ENCODE measurements around the gene MGRN1. TPM values are rescaled to one million over a fixed set of nuclear protein-coding genes. Genes with fewer than 3 reads are reported as not detected.
"Not testable (repeated sequence)": the region's sequence is repeated elsewhere in the genome, so short reads cannot be mapped to it uniquely, and the experiment has no call there.

The MGRN1 gene
- polyA plus RNA-seq, 6 donors from 2014 or later: 3.9 to 10.6 (median 6.6) TPM

DNA sequence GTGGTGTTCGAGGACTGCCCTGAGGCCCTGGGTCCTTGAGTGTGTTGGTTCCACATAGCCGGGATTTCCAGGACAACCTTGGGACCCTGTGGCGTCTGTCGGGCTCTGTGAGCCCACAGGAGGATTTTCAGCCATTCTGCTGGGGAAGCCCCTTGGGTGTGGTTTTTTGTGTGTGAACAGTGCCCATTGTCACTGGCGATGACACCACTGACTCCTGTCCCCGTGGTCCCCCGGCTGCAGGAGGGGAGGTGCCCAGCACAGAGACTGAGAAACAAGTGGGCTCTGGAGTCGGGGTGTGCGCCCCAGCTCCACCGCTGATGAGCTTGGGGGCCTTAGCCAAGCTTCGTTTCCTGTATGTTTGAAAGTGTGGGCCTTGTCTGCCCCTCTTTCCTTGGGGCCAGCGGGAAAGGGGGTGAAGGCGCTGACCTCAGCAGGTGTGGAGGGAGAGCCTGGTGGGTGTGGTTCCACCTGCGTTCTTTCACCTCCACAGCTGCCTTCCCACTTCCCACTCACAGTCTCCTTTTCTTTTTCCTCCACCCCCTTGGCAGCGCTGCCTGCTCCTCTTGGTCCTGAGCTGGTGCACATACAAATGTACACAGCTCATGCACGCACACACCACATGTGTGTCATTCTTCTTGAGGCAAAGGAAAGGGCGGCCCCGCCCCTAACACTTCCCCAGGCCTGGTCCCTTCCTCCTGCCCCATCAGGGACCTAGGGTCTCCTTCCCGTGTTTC, 16.1 kb downstream of the MGRN1 start:
- DNase-seq (no peak), ATAC-seq (ENCODE audit: low read depth in 2 of 2) (no peak)
- Mint-ChIP-seq H3K4me3 (no peak overlapping the region), H3K27ac (peak overlapping the region in 4 of 6 donors; percentile 56 to 92 (median 80)), H3K9me3 (no peaks in the 10 kb centered on the region), H3K4me1 (peaks cover 25 to 37% (median 36%) of the 10 kb centered on the region in 3 donors), H3K27me3 (no peaks in the 10 kb centered on the region), H3K36me3 (no peaks in the 10 kb centered on the region)

DNA sequence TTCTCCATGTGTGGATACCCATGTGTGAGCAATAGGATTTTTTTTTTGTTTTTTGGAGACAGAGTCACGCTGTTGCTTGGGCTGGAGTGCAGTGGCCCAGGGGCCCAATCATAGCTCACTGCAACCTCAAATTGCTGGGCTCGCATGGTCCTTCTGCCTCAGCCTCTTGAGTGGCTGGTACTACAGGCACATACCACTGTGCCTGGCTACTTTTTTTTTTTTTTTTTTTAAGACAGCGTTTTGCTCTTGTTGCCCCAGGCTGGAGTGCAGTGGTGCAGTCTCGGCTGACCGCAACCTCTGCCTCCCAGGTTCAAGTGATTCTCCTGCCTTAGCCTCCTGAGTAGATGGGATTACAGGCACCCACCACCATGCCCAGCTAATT, 16.7 kb downstream of the MGRN1 start:
- ATAC-seq (ENCODE audit: low read depth in 2 of 2): no peak
- no peaks in the 10 kb centered on the region for H3K27me3 Mint-ChIP-seq
- peak overlapping the region in 1 of 8 donors; percentile 73 for H3K4me3 Mint-ChIP-seq
- peaks cover 25 to 37% (median 33%) of the 10 kb centered on the region in 3 donors for H3K4me1 Mint-ChIP-seq
- peak overlapping the region in 4 of 6 donors; percentile 56 to 92 (median 80) for H3K27ac Mint-ChIP-seq
- H3K36me3 Mint-ChIP-seq: no peaks in the 10 kb centered on the region
- no peak for DNase-seq
- H3K9me3 Mint-ChIP-seq: no peaks in the 10 kb centered on the region

DNA sequence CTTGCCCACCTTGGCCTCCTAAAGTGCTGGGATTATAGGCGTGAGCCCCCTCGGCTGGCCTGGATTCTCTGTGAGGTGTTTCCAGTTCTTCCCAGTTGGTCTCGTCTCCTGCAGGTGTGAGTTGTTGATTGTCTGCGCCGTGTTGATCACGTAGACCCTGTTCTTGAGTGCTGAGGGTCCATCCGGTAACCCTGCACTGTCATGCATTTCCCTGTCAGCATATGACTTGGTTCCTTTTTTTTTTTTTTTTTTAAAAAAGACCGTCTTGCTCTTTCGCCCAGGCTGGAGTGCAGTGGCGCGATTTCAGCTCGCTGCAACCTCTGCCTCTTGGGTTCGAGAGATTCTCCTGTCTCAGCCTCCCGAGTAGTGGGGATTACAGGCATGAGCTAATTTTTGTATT, 17.3 kb downstream of the MGRN1 start:
- no peak for DNase-seq
- Mint-ChIP-seq H3K36me3 (no peaks in the 10 kb centered on the region), H3K27ac (peak overlapping the region in 2 of 6 donors; percentile 48 to 85), H3K27me3 (no peaks in the 10 kb centered on the region), H3K4me1 (peaks cover 25 to 37% (median 31%) of the 10 kb centered on the region in 3 donors), H3K4me3 (peak overlapping the region in 5 of 8 donors; percentile 10 to 73 (median 62)), H3K9me3 (no peaks in the 10 kb centered on the region)
- ATAC-seq (ENCODE audit: low read depth in 2 of 2): peak; percentile 30 to 49

DNA sequence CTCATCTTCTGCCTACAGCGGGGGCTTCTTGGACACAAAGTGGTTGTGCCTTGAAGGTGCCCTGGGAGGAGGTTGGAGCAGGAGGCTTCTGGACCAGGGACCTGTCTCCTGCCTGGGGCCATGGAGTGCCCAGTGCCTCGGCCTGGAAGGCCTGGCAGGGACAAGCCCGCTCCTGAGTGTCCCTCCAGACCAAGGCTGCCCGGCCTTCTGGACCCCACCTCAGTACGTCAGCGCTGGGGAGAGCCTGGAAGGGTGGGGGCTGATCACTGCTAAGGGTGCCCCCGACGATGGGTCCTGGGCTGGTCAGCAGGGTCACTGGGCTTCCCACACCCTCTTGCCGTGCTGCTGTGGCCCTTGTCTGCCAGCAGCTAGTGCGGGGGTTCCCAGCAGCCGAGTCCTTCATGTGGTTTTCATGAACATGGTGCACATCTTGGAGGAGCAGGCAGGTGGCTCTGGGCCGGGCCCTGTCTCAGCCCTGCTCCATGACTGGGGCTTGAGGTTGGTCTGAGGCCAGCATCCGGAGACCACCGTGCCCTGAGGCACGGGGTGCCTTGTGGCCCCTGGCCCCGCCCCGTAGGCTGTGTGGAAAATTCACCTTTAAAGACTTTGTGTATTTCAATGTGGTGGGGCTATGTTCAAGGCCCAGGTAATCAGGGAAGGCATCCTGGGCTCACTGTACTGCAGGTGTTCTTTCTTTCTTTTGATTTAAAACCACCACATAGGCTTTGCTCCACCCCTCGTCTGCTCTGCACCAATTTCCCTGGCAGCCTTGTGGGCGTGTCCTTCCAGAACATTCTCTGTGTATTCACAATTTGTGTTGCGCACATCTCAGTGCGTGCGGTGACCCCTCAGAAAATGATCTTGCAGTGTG, 22.4 kb downstream of the MGRN1 start:
- Mint-ChIP-seq H3K27me3 (no peaks in the 10 kb centered on the region), H3K27ac (peak overlapping the region in 1 of 6 donors; percentile 57), H3K36me3 (no peaks in the 10 kb centered on the region), H3K4me1 (peaks cover 23 to 26% (median 25%) of the 10 kb centered on the region in 3 donors), H3K4me3 (no peak overlapping the region), H3K9me3 (no peaks in the 10 kb centered on the region)
- no peak for ATAC-seq (ENCODE audit: low read depth in 2 of 2)
- DNase-seq: no peak

DNA sequence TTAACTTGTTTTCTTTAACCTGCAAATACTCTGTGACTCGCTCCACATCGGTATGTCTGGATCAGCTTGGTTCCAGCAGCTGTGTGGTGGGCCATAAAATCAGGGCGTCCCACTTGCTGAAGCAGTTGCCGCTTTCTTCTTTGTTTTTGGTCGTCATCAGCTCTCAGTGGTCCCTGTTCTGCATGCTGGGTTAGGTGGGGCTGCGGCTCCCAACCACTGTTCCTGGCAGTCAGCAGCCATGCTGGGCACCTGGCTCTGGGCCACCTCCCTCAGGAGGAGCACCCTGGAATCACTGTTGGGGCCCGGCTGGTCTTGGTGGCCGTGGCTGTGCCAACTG, 23.0 kb downstream of the MGRN1 start:
- ATAC-seq (ENCODE audit: low read depth in 2 of 2) (no peak), DNase-seq (no peak)
- Mint-ChIP-seq H3K27ac (peak overlapping the region in 1 of 6 donors; percentile 40), H3K4me3 (no peak overlapping the region), H3K27me3 (no peaks in the 10 kb centered on the region), H3K36me3 (no peaks in the 10 kb centered on the region), H3K9me3 (no peaks in the 10 kb centered on the region), H3K4me1 (peaks cover 21 to 26% (median 26%) of the 10 kb centered on the region in 3 donors)

DNA sequence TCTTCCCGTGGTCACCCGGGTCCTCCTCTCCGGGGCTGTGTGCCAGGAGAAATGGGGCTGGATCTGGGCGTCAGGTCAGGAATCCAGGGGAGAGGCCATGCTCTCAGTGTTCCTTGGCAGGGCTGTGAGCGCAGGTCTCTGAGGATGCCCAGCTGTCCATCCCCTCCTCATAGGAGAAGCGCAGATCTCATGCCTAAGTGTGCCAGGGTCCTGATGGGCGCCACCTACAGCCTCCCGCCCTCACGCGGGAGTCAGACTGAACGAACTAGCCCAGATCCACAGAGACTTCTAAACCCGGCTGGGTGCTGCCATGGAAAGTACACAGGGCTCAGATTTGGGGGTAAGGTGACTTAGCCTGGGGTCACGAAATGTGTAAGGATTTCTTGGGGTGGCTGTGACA, 24.3 kb downstream of the MGRN1 start:
- Mint-ChIP-seq H3K27ac (peak overlapping the region in 1 of 6 donors; percentile 80), H3K36me3 (no peaks in the 10 kb centered on the region), H3K4me1 (peaks cover 18 to 26% (median 26%) of the 10 kb centered on the region in 3 donors), H3K27me3 (no peaks in the 10 kb centered on the region), H3K4me3 (no peak overlapping the region), H3K9me3 (no peaks in the 10 kb centered on the region)
- no peak for DNase-seq
- no peak for ATAC-seq (ENCODE audit: low read depth in 2 of 2)

DNA sequence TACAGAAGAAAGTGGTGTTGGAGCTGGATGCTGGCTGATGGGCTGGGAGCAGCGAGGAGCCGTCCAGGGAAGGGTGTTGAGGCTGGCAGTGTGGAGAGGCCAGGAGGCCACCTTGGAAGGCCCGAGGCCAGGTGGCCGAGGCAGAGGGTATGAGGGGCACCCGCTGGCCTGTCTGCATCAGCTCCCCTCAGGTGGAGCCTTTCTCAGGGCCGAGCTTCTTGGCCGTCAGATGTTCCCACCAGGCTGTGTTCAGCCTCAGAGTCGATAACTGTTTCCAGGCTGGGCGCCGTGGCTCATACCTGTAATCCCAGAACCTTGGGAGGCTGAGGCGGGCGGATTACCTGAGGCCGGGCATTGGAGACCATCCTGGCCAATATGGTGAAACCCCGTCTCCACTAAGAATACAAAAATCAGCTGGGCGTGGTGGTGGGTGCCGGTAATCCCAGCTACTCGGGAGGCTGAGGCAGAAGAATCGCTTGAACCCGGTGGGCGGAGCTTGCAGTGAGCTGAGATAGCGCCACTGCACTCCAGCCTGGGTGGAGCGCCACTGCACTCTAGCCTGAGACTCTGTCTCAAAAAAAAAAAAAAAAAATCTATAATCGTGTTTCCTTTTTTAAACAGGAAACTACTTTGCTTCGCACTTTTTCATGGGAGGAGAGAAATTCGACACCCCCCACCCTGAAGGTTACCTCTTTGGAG, 25.3 kb downstream of the MGRN1 start:
- Mint-ChIP-seq H3K4me1 (peaks cover 18 to 26% (median 26%) of the 10 kb centered on the region in 3 donors), H3K9me3 (no peaks in the 10 kb centered on the region), H3K36me3 (no peaks in the 10 kb centered on the region), H3K27ac (peak overlapping the region in 4 of 6 donors; percentile 26 to 90 (median 59)), H3K4me3 (no peak overlapping the region), H3K27me3 (no peaks in the 10 kb centered on the region)
- DNase-seq: no peak
- no peak for ATAC-seq (ENCODE audit: low read depth in 2 of 2)

DNA sequence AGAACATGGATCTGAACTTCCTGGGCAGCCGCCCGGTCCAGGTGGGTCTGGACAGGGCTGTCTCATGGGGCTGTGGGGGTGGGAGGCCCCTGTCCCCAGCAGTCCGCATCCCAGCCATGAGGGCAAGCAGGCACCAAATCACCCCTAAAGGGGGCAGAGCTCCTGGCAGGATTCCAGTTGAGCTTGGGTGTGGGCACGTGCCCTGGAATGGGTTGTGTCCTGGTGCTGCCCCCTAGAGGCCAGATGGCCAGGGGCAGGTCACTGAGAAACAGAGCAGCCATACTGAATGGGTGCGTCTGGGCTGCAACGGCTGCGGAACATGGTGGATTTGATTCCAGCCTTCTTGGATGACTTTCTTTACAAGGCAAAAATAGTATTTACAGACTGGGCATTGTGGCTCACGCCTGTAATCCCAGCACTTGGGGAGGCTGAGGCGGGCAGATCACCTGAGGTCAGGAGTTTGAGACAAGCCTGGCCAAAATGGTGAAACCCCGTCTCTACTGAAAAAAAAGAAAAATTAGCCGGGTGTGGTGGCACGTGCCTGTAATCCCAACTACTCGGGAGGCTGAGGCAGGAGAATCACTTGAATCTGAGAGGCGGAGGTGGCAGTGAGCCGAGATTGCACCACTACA, 25.9 kb downstream of the MGRN1 start:
- peak; percentile 64 for DNase-seq
- H3K9me3 Mint-ChIP-seq, H3K36me3 Mint-ChIP-seq, H3K27me3 Mint-ChIP-seq: not testable (repeated sequence)
- H3K4me1 Mint-ChIP-seq: peaks cover 18 to 22% (median 22%) of the 10 kb centered on the region in 3 donors
- peak; percentile 79 to 81 for ATAC-seq (ENCODE audit: low read depth in 2 of 2)
- H3K27ac Mint-ChIP-seq: peak overlapping the region in 5 of 6 donors; percentile 26 to 73 (median 62)
- peak overlapping the region in 1 of 8 donors; percentile 29 for H3K4me3 Mint-ChIP-seq

DNA sequence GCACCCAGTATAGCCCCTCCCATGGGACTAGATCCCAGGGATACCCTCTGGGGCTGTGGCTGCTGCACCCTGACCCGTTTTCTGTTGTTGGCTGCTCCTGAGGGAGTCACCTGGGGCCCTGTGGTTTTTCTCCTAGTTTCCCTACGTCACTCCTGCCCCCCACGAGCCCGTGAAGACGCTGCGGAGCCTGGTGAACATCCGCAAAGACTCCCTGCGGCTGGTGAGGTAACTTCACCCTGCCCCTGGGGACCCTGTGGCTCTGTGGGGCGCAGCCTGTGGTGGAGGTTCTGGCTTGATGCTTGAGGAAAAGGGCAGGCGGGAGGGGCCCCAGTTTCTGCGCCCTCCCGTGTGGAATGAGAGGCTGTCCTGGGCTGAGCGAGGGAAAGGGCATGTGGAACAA, 27.2 kb downstream of the MGRN1 start:
- H3K36me3 Mint-ChIP-seq: no peaks in the 10 kb centered on the region
- peaks cover 18 to 20% (median 20%) of the 10 kb centered on the region in 3 donors for H3K4me1 Mint-ChIP-seq
- H3K9me3 Mint-ChIP-seq: no peaks in the 10 kb centered on the region
- DNase-seq (peak; percentile 33), ATAC-seq (ENCODE audit: low read depth in 2 of 2) (peak; percentile 61 to 68)
- H3K27ac Mint-ChIP-seq: peak overlapping the region in 4 of 6 donors; percentile 54 to 76 (median 66)
- H3K4me3 Mint-ChIP-seq: no peak overlapping the region
- no peaks in the 10 kb centered on the region for H3K27me3 Mint-ChIP-seq

DNA sequence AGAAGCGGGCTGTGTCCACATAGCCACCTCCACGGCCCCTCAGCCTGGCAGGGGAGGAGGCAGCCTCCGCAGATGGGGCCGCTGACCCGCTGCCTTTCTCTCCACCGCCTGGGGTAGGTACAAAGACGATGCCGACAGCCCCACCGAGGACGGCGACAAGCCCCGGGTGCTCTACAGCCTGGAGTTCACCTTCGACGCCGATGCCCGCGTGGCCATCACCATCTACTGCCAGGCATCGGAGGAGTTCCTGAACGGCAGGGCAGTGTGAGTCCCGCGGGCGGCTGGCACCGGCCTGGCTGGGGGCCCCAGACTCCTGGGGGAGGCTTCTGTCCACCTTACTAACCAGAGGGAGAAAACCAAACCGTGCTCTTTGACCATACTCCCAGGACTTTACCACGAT, 27.9 kb downstream of the MGRN1 start:
- H3K27me3 Mint-ChIP-seq: no peaks in the 10 kb centered on the region
- H3K9me3 Mint-ChIP-seq: no peaks in the 10 kb centered on the region
- H3K36me3 Mint-ChIP-seq: no peaks in the 10 kb centered on the region
- ATAC-seq (ENCODE audit: low read depth in 2 of 2) (no peak), DNase-seq (no peak)
- peaks cover 18 to 20% (median 20%) of the 10 kb centered on the region in 3 donors for H3K4me1 Mint-ChIP-seq
- no peak overlapping the region for H3K4me3 Mint-ChIP-seq
- no peak overlapping the region for H3K27ac Mint-ChIP-seq

DNA sequence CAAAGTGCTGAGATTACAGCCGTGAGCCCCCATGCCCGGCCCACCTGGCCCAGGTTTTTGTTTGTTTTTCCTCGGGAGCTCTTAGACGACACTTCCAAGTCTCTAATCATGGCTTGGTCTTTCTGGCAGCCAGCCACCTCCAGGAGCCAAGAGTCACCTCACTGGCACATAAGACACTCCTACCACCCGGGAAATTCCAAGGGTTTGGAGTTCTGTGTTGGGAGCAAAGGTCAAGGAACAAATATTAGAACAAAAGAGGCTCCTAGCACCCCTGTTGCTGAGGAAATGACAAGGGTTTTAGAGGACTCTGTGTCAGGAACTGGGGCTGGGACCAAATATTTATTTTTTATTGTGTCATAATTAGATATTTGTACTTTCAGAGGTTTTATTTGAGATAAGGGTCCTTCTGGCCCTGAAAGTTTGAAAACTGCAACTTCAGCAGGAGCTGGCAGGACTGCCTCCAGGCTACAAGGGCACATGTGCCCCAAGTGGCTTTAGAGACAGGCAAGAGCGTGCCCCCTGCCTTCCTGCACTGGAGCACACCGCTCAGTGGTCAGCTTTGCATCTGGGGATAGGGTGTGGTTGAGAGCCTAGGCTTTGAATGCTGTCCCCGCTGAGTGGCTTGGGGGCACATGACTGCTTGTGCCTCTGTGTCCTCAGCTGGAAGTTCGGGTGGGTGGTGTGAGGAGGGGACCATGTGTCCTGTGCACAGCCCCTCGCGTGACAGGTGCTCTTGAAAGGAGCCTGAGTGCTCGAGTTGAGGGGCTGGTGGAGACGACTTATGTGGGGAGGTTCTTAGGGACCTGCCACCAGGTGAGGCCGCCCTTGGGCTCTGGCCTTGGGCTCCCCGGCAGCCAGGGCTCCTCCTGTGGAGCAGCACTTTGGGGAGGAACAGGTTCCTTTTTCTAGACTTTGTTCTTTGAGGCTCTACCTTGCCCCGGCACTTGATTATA, 29.7 kb downstream of the MGRN1 start:
- ATAC-seq (ENCODE audit: low read depth in 2 of 2): no peak
- Mint-ChIP-seq H3K4me3 (no peak overlapping the region), H3K27me3 (no peaks in the 10 kb centered on the region), H3K4me1 (peaks cover 14 to 22% (median 20%) of the 10 kb centered on the region in 3 donors), H3K9me3 (no peaks in the 10 kb centered on the region), H3K27ac (peak overlapping the region in 1 of 6 donors; percentile 24), H3K36me3 (no peaks in the 10 kb centered on the region)
- no peak for DNase-seq

DNA sequence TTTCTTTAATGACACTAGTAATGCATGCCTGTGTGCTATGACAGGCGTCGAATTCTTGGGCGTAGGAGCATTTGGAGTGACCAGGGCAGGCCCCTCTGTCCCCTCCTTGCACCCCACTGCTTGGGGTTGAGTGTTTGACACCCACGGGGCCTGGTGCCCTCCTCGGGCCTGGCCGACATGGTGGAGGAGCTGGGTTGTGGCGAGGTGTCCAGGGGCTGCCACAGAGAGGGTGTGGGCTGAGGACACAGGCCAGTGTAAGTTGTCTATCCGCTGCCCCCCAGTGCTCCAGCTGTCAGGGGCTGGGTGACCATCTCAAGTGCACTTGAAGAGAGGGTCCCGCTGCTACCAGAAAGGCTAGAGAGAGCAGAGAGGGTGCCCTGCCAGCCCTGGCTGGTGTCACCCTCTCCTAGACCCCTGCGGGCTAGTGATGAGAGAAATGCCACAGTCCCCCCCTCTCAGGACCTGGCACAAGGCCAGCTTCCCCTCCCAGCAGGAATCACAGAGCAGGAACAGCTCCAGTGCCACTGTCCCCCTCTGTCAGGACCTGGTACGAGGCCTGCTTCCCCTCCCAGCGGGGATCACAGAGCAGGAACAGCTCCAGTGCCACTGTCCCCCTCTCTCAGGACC, 30.5 kb downstream of the MGRN1 start:
- Mint-ChIP-seq H3K4me1 (peaks cover 13 to 26% (median 20%) of the 10 kb centered on the region in 3 donors), H3K4me3 (no peak overlapping the region), H3K27ac (peak overlapping the region in 1 of 6 donors; percentile 65), H3K27me3 (no peaks in the 10 kb centered on the region), H3K36me3 (no peaks in the 10 kb centered on the region), H3K9me3 (no peaks in the 10 kb centered on the region)
- no peak for ATAC-seq (ENCODE audit: low read depth in 2 of 2)
- DNase-seq: no peak
